CD14-positive monocyte (primary cell): Measurements from ENCODE around the gene USP34. TPM values are rescaled to one million over a fixed set of nuclear protein-coding genes. Genes with fewer than 3 reads are reported as not detected.
"Not testable (repeated sequence)": the region's sequence is repeated elsewhere in the genome, so short reads cannot be mapped to it uniquely, and the experiment has no call there.

Experiments used
- DNase-seq, 3 donors: peaks; one replicate each; pipeline ENCODE4 v3.0.0-alpha.2; 2011 to 2022
- H2AFZ ChIP-seq: 2 replicates; pipeline ENCODE4 v1.6.0; 2012; ENCODE audit warnings: mild to moderate bottlenecking, low read depth, low read length, inconsistent platforms; ENCODE audit not compliant: insufficient read depth, poor library complexity, severe bottlenecking
- H3K27ac ChIP-seq, 2 donors: 1 replicate in 1 of 2; 2 replicates in 1 of 2; pipeline ENCODE4 v1.5.1; 2012 to 2013; ENCODE audit warnings: low read length in 2 of 2, control low read depth in 1 of 2, inconsistent platforms in 1 of 2, low read depth in 1 of 2, mild to moderate bottlenecking in 1 of 2
- H3K27me3 ChIP-seq, 2 donors: one replicate each; pipeline versions ENCODE4 v1.6.0 to v1.6.1; 2011 to 2013; ENCODE audit warnings: low read length in 2 of 2; ENCODE audit not compliant: control insufficient read depth in 2 of 2, insufficient read depth in 2 of 2
- H3K36me3 ChIP-seq, 2 donors: replicated peaks in 1 of 2; 1 replicate in 1 of 2; 2 replicates in 1 of 2; pipeline versions ENCODE4 v1.5.1 to v1.6.1; 2012 to 2013; ENCODE audit warnings: low read length in 2 of 2, control low read depth in 1 of 2, inconsistent platforms in 1 of 2, mild to moderate bottlenecking in 1 of 2; ENCODE audit not compliant: insufficient read depth in 2 of 2, control insufficient read depth in 1 of 2
- H3K4me1 ChIP-seq, 2 donors: 1 replicate in 1 of 2; 2 replicates in 1 of 2; pipeline versions ENCODE4 v1.5.1 to v1.6.1; 2012 to 2013; ENCODE audit warnings: low read length in 2 of 2, control low read depth in 1 of 2, inconsistent platforms in 1 of 2, mild to moderate bottlenecking in 1 of 2, moderate library complexity in 1 of 2; ENCODE audit not compliant: insufficient read depth in 2 of 2, control insufficient read depth in 1 of 2
- H3K4me2 ChIP-seq: replicated peaks from 2 replicates; pipeline ENCODE3; 2012; ENCODE audit warnings: low read length, moderate library complexity, mild to moderate bottlenecking; ENCODE audit not compliant: poor library complexity, severe bottlenecking; ENCODE audit errors: extremely low read depth
- H3K4me3 ChIP-seq, 3 experiments: fragments of 200-600 bp in 1 of 3; sonication (generic) in 1 of 3; replicated peaks in 1 of 3; 1 replicate in 2 of 3; 2 replicates in 1 of 3; pipeline ENCODE4 v1.5.1; 2011 to 2013; ENCODE audit warnings: low read length in 3 of 3, mild to moderate bottlenecking in 3 of 3, control low read depth in 2 of 3, low read depth in 2 of 3, inconsistent platforms in 1 of 3, moderate library complexity in 1 of 3
- H3K79me2 ChIP-seq: 2 replicates; pipeline ENCODE4 v1.6.0; 2012; ENCODE audit warnings: mild to moderate bottlenecking, control low read depth, inconsistent platforms, low read length, moderate library complexity; ENCODE audit not compliant: insufficient read depth
- H3K9ac ChIP-seq: 2 replicates; pipeline ENCODE4 v1.6.0; 2017; ENCODE audit warnings: low read length, mild to moderate bottlenecking; ENCODE audit not compliant: insufficient read depth, poor library complexity, severe bottlenecking
- H3K9me3 ChIP-seq, 2 donors: replicated peaks in 1 of 2; 1 replicate in 1 of 2; 2 replicates in 1 of 2; pipeline versions ENCODE4 v1.5.1 to v1.6.1; 2012 to 2013; ENCODE audit warnings: low read length in 2 of 2, control low read depth in 1 of 2; ENCODE audit not compliant: control insufficient read depth in 1 of 2, insufficient read depth in 1 of 2
- H4K20me1 ChIP-seq: 2 replicates; pipeline ENCODE4 v1.6.0; 2012; ENCODE audit warnings: mild to moderate bottlenecking, low read length, control low read depth, moderate library complexity; ENCODE audit not compliant: insufficient read depth
- H3K27ac Mint-ChIP-seq, 7 donors: one replicate each; pipeline ENCODE4 v1.8.0; 2020; ENCODE audit warnings: mild to moderate bottlenecking in 7 of 7, mixed read lengths in 7 of 7, moderate library complexity in 6 of 7, inconsistent platforms in 2 of 7
- H3K27me3 Mint-ChIP-seq, 3 donors: one replicate each; pipeline ENCODE4 v1.8.0; 2021 to 2022; ENCODE audit warnings: low read depth in 3 of 3, mild to moderate bottlenecking in 3 of 3, mixed read lengths in 3 of 3, moderate library complexity in 3 of 3, inconsistent platforms in 1 of 3
- H3K36me3 Mint-ChIP-seq, 2 donors: one replicate each; pipeline ENCODE4 v1.8.0; 2020; ENCODE audit warnings: mixed read lengths in 2 of 2, inconsistent platforms in 1 of 2, mild to moderate bottlenecking in 1 of 2
- H3K4me1 Mint-ChIP-seq: one replicate; pipeline ENCODE4 v1.8.0; 2020; ENCODE audit warnings: mild to moderate bottlenecking, mixed read lengths
- H3K4me3 Mint-ChIP-seq, 2 donors: one replicate each; pipeline ENCODE4 v1.8.0; 2020; ENCODE audit warnings: mild to moderate bottlenecking in 2 of 2, mixed read lengths in 2 of 2, moderate library complexity in 1 of 2
- H3K9me3 Mint-ChIP-seq, 7 donors: one replicate each; pipeline ENCODE4 v1.8.0; 2020 to 2022; ENCODE audit warnings: mixed read lengths in 7 of 7, mild to moderate bottlenecking in 6 of 7, moderate library complexity in 6 of 7, inconsistent platforms in 2 of 7
- CTCF ChIP-seq: fragments of 200-600 bp; IDR thresholded peaks from one replicate; pipeline ENCODE4 v1.8.0; 2022; ENCODE audit warnings: antibody characterized with exemption, mild to moderate bottlenecking
- WGBS: methylation state at CpG from one replicate; pipeline ENCODE4 v1.1.5; 2013; ENCODE audit warnings: missing lambda C conversion rate; ENCODE audit not compliant: insufficient coverage; 5-methylcytosine and 5-hydroxymethylcytosine counted together
- intact Hi-C, 2 donors: fragments of 100-400 bp; cut with micrococcal nuclease; formaldehyde crosslinking; loops; one replicate each; pipeline versions ENCODE4 v1.15.0 to v1.15.1; 2023
- polyA plus RNA-seq, 3 donors: library from polyadenylated mRNA; depleted of rRNA in 1 of 3; unstranded in 2 of 3; stranded (reverse) in 1 of 3; fragments of 300-500 nt in 2 of 3; fragments of >200 nt in 1 of 3; fragmentation: Illumina TruSeq in 2 of 3; gene quantifications; 1 replicate in 2 of 3; 2 replicates in 1 of 3; pipeline ENCODE4 v1.2.3, GENCODE V29; 2012 to 2021

The USP34 gene
- polyA plus RNA-seq, 3 donors, result 2.8 to 47.2 (median 5.9) TPM

GRCh38 chr2:61448229-61448628 is 22.7 kb downstream of the USP34 start:
- H3K4me1 ChIP-seq, result peaks cover 6 to 10% of the 10 kb centered on the region in 2 donors
- intact Hi-C loops, result no loop called here
- peaks cover 8 to 19% of the 10 kb centered on the region in 2 donors for H3K36me3 Mint-ChIP-seq
- no peaks in the 10 kb centered on the region for H3K27me3 ChIP-seq
- H3K27ac ChIP-seq, result no peak overlapping the region
- H3K9me3 Mint-ChIP-seq, result peaks cover 0 to 3% (median 0%) of the 10 kb centered on the region in 7 donors
- no peaks in the 10 kb centered on the region for H3K9me3 ChIP-seq
- DNase-seq, result no peak
- peaks cover 100% of the 10 kb centered on the region for H3K79me2 ChIP-seq
- no peak overlapping the region for H3K9ac ChIP-seq
- WGBS, result no CpG with 5 or more reads among the region's 2 CpGs
- H3K36me3 ChIP-seq, result no peaks in the 10 kb centered on the region
- no peak for TF ChIP-seq CTCF
- H3K4me3 ChIP-seq, result no peak overlapping the region
- no peak overlapping the region for H2AFZ ChIP-seq
- no peak overlapping the region for H3K4me3 Mint-ChIP-seq
- H3K4me2 ChIP-seq, result no peak overlapping the region
- no peak overlapping the region for H3K27ac Mint-ChIP-seq
- H3K4me1 Mint-ChIP-seq, result peaks cover 14% of the 10 kb centered on the region
- peaks cover 0 to 2% (median 0%) of the 10 kb centered on the region in 3 donors for H3K27me3 Mint-ChIP-seq
- peaks cover 100% of the 10 kb centered on the region for H4K20me1 ChIP-seq

DNA sequence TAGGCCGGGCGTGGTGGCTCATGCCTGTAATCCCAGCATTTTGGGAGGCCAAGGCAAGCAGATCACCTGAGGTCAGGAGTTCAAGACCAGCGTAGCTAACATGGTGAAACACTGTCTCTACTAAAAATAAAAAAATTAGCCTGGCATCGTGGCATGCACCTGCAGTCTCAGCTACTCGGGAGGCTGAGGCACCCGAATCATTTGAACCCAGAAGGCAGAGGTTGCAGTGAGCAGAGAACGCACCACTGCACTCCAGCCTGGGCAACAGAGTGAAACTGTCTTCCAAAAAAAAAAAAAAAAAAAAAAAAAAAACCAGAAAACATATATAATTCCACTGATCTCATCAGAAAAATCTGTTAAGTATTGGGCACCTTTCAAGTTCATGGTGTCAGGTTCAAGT is 23.9 kb downstream of the USP34 start:
- peaks cover 100% of the 10 kb centered on the region for H4K20me1 ChIP-seq

More for the DNA sequence above, 23.9 kb downstream of the USP34 start:
- H3K9me3 ChIP-seq, intact Hi-C loops, H3K27me3 ChIP-seq, H3K9ac ChIP-seq, H2AFZ ChIP-seq, DNase-seq, H3K4me2 ChIP-seq, H3K36me3 ChIP-seq, H3K4me3 Mint-ChIP-seq, H3K9me3 Mint-ChIP-seq, H3K27me3 Mint-ChIP-seq, H3K4me3 ChIP-seq: not testable (repeated sequence)
- H3K4me1 Mint-ChIP-seq, result peaks cover 26% of the 10 kb centered on the region
- H3K36me3 Mint-ChIP-seq, result peaks cover 7 to 17% of the 10 kb centered on the region in 2 donors
- H3K27ac Mint-ChIP-seq, result peak overlapping the region in 1 of 7 donors; percentile 69
- peak overlapping the region in 1 of 2 donors; percentile 8 for H3K27ac ChIP-seq
- peaks cover 6 to 13% of the 10 kb centered on the region in 2 donors for H3K4me1 ChIP-seq
- WGBS, result 100% methylated on average over 1 of the region's 7 CpGs
- H3K79me2 ChIP-seq, result peaks cover 100% of the 10 kb centered on the region
